SK-N-SH treated with all-trans-retinoic acid at 6 μM for 48 hours (cell line): ENCODE data around the gene SURF1.

Source experiments
- SNAI2 ChIP-seq: fragments of 250-450 bp; sonication (Bioruptor Pico); IDR thresholded peaks from 2 replicates; pipeline ENCODE4 v1.5.0; 2020; ENCODE audit warnings: mild to moderate bottlenecking, moderate library complexity
- TF ChIP-seq, protein P1 (sequence below): fragments of 250-450 bp; sonication (Bioruptor Pico); IDR thresholded peaks from 2 replicates; pipeline ENCODE4 v1.5.1; 2020; ENCODE audit warnings: low read depth, mild to moderate bottlenecking, moderate library complexity
- TF ChIP-seq, protein P2 (sequence below): fragments of 250-450 bp; sonication (Bioruptor Pico); IDR thresholded peaks from 2 replicates; pipeline ENCODE4 v1.5.1; 2021; ENCODE audit warnings: mild to moderate bottlenecking, moderate library complexity

DNA sequence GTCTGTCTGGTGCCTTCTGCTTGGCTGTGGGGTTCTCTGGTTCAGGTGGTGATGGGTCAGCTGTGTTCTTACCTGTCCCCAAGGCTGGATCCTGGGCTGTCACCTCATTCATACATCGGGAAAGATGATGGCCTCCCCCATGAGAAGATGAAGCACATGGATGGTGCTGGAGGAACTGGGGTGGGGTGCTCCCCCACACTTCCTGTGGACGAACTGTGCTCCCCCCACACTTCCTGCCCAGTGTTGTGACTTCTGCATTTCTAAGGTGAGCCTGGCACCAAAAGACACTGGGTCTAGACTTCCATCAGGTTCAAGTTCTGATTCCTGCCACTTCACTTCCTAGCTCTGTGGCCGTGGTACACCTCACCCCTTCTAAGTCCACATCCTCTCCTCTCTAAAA, 16.0 kb downstream of the SURF1 start:
- TF ChIP-seq, protein P1, sequence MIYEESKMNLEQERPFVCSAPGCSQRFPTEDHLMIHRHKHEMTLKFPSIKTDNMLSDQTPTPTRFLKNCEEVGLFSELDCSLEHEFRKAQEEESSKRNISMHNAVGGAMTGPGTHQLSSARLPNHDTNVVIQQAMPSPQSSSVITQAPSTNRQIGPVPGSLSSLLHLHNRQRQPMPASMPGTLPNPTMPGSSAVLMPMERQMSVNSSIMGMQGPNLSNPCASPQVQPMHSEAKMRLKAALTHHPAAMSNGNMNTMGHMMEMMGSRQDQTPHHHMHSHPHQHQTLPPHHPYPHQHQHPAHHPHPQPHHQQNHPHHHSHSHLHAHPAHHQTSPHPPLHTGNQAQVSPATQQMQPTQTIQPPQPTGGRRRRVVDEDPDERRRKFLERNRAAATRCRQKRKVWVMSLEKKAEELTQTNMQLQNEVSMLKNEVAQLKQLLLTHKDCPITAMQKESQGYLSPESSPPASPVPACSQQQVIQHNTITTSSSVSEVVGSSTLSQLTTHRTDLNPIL (CRISPR knock-in tag) = no peak
- TF ChIP-seq, protein P2, sequence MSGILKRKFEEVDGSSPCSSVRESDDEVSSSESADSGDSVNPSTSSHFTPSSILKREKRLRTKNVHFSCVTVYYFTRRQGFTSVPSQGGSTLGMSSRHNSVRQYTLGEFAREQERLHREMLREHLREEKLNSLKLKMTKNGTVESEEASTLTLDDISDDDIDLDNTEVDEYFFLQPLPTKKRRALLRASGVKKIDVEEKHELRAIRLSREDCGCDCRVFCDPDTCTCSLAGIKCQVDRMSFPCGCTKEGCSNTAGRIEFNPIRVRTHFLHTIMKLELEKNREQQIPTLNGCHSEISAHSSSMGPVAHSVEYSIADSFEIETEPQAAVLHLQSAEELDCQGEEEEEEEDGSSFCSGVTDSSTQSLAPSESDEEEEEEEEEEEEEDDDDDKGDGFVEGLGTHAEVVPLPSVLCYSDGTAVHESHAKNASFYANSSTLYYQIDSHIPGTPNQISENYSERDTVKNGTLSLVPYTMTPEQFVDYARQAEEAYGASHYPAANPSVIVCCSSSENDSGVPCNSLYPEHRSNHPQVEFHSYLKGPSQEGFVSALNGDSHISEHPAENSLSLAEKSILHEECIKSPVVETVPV (CRISPR knock-in tag) = no peak
- no peak for TF ChIP-seq SNAI2
